RKO (cell line): ENCODE results near the gene ULK4.
"Not testable (repeated sequence)": the region's sequence is repeated elsewhere in the genome, so short reads cannot be mapped to it uniquely, and the experiment has no call there.

Experiments
- DNase-seq: peaks from one replicate; pipeline ENCODE4 v3.0.0-alpha.2; 2016; ENCODE audit warnings: low spot score

Gene ULK4

DNA sequence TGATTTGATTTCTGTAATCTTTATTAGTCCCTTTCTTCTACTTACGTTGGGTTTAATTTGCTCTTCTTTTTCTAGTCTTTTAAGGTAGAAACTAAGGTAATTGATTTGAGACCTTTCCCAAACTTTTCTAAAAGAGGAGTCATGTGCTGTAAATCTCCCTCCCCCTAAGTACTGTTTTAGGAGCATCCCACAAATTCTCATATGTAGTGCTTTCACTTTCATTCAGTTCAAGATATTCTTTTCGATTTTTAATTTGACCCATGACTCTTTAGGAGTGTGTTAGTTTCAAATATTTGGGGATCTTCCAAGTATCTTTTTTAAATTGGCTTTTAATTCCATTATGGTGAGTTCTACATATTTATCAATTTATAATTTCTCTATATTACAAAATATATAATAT lies 520.8 kb downstream of the ULK4 start:
- no peak for DNase-seq

DNA sequence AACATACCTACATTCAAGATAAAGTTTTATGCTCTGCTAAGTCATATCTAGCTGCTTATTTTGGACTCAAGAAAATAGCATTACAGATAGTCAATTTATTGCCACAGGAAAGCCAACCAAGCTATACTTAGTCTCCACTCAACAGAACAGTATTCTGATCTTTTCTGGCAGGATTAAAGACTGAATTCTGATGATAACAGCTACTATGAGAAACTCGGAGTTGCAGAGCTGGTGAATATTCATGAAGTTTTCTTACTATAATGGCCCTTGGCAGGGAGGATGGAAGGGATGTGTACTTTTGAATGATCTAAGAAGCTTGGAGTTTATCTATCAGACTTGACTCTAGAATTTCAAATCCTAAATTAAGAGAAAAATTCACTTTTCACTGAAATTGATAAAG lies 524.9 kb downstream of the ULK4 start:
- DNase-seq: no peak

DNA sequence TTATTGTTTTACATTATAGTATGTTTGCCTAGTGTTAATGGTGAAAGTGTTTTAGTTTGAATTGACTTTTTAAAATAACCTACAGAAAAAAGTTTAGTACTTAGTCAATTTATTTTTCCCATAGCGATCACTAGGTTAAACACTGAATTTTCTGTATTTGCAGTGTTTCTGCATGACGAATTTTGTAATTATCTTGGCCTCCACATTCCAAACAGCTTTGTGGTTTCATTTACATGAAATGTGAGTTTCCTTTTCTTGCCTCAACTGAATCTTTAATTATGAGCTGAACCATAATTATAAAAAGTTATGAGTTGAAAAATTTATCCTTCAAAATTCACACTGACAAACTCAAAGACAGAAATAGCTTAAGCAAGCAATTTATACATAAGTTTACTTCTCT lies 527.1 kb downstream of the ULK4 start:
- DNase-seq: no peak

DNA sequence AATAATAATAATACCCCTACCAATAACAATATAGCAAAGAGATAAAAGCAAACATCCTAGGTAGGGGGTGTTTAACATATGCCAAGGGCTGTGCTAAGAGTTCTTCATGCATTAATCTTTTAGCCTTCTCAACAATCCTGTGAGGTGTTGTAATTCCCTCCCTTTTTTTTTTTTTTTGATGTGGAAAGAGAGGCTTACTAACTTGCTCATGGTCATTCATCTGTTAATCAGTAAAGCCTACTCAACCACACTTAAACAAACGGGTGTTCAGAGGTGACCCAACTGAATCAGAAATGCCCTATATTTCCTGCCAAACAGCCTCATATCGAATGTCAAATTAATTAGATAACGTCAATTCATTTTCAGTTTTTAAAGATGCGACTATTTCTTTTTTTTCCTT lies 530.5 kb downstream of the ULK4 start:
- no peak for DNase-seq

DNA sequence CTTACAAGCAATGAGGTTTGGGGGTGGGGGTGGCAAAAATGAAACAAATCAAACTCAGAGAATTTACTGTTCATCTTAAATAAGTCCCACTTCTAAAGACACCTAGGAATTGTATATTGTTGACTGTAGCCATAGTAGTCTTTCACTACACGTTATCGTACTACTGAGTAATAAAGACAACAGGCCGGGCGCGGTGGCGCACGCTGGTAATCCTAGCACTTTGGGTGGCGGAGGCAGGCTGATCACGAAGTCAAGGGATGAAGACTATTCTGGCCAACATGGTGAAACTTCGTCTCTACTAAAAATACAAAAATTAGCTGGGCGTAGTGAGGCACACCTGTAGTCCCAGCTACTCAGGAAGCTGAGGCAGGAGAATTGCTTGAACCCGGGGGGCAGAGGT lies 531.0 kb downstream of the ULK4 start:
- DNase-seq: no peak

DNA sequence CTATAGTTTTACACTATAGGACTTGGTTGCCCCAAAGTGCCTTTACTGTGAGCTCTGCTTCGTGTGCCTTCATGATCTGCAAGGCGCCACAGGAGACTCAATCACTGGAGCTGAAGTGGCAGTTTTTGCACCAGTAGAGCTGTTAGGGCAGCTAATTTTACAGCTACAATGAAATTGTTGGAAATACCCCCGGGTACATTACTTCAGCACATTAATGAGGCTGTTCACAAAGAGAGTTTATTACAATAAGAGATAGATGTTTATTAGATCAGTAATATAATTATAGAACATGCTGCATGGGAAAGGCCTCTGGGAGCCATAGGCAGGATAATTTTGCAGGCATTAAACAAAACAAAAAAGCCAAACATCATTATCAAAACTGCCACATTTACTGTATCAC lies 531.5 kb downstream of the ULK4 start:
- no peak for DNase-seq

DNA sequence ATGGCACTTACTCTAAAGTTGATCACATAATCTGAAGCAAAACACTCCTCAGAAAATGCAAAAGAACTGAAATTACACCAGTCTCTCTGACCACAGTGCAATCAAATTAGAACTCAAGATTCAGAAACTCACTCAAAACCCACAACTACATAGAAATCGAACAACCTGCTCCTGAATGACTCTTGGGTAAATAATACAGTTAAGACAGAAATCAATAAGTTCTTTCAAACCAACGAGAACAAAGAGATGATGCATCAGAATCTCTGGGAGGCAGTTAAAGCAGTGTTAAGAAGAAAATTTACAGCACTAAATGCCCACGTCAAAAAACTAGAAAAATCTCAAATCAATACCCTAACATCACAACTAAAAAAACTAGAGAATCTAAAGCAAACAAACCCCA lies 535.4 kb downstream of the ULK4 start:
- no peak for DNase-seq

DNA sequence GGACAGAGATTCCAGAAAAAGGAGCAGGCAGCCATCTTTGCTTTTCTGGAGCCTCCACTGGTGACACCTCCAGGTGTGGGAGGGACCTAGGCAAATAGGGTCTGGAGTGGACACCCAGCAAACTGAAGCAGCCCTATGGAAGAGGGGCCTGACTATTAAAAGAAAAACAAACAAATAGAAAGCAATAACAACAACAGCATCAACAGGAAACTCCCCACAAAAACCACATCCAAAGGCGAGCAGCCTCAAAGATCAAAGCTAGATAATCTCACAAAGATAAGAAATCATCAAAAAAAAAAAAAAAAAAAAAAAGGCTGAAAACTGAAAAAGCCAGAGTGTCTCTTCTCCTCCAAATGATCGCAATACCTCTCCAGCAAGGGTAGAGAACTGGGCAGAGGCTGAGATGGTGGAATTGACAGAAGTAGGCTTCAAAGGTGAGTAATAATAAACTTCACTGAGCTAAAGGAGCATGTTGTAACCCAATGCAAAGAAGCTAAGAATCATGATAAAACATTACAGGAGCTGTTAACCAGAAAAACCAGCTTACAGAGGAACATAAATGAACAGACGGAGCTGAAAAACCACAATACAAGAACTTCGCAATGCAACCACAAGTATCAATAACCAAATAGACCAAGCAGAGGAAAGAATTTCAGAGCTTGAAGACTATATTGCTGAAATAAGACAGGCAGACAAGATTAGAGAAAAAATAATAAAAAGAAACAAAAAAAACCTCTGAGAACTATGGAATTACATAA lies 537.2 kb downstream of the ULK4 start:
- no peak for DNase-seq

DNA sequence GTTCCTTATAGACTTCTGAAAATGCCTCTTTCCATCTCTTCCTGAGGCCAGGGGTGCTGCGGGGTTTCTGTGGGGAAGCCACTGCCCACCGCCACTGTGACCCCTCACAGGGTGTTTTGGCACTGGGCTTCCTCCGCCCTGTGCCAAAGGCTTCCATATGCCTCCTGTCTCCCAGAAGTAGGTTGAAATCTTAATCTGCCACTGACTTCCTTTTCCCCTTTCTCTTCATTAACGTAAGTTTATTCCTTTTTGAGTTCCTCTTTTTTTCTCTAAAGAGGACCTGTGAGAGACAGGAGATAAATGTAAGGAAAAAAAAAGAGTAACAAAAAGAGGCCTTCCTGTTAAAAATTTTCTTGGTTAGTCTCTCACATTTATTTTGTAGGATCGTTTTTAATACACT lies 542.1 kb downstream of the ULK4 start:
- DNase-seq: no peak

DNA sequence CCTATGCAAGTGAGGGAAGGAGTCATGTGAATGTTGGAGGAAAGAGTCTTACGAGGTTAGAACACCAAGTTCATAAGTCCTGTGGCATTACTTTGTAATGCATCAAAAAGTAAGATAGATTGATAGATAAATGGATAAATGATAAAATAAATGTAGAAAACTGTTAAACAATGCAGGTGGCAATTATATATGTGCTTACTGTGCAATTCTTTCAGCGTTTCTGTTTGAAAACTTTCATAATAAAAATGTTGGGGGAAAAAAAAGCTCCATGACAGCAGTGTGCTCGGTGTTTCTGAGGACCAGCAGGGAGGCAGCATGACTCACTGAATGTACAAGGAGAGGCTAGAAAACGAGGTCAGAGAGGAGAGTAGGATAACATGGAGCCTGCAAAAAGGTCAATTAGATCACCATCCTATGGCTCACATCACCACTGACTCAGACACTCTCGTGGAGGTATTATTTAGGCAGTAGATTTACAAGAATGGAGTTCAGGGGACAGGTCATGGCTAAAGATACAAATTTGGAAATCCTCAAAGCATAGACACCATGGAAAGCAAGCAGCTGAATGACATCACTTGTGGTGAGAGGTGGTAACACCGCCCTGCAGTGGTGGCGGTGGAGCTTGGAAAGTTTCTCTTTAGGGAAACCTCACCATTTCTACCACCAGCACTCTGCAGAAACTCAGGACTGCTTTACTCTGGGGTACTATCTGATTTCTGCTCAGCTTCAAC lies 542.8 kb downstream of the ULK4 start:
- peak; percentile 75 for DNase-seq

DNA sequence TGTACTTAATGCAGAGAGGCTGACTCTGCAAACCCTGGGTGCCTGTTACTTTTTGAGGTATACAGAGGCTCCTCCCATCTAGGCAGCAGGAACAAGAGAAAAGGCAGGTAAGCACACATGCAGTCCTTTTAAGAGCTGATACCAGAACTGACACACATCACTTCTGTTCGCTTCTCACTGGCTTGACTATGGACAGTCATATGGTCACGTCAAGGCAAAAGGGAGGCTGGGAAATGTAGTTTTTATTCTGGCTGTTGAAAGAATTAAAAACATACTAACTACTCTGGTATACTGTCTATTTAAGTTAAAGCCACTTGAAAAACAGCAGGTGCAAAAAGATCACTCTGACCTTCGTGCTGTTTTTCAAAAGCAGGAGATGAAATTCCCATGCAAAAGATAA lies 544.3 kb downstream of the ULK4 start:
- DNase-seq: no peak

DNA sequence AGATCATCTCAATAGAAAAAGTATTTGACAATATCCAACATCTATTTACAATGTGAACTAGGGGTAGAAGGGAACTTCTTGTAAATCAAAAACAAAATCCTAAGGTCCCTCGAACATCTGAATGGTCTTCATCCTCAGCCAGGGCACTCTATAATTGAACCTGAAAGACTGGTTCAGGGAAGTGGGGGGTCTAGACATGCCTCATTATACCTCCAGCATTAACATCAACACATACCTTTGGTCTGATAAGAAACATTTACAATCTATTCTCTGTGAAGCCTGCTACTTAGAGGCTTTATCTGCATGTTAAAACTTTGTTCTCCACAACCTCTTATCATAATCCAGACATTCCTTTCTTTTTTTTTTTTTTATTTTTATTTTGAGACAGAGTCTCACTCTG lies 550.8 kb downstream of the ULK4 start:
- DNase-seq: no peak

DNA sequence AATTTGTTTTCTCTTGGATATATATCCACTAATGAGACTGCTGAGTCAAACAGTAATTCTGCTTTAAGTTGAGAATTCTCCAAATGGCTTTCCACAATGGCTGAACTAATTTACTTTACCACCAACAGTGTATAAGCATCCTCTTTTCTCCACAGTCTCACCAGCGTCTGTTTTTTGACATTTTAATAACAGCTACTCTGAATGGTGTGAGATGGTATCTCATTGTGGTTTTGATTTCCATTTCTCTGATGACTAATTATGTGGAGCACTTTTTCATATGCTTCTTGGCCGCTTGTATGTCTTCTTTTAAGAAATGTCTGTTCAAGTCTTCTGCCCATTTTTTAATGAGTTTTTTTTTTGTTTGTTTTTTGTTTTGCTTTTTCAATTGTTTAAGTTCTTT lies 556.4 kb downstream of the ULK4 start:
- DNase-seq: no peak

DNA sequence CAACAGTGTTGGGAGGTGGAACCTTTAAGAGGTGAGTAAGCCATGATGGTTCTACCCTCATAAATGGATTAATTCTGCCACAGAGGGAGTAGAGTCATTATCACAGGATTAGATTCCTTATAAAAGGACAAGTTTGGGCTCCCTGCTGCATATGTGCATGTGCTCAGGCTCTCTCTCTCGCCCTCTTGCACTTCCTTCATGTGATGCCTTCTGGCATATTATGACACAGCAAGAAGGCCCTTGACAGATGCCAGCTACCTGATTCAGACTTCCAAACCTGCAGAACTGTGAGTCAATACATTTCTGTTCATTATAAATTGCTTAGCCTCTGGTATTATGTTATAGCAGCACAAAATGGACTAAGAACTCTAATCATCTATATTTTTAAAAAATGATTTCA lies 557.3 kb downstream of the ULK4 start:
- DNase-seq: peak; percentile 1

DNA sequence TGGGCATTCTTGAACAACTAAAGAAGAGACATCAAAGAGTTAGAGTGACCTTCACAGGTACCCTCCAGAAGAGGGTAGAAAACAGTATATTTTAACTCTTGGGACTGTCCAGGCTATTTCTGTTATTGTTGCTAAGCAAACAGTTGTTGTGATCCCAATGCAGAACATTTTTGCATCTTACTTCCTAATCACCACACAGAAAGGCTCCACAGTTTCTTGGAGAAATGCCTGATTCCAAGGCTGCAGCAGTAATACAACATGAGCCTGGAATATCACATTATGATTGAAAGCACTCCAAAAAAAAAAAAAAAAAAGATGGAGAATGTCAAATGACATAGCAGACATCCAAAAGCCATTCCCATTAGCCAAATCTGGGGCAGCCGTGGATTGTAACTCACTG lies 567.0 kb downstream of the ULK4 start:
- no peak for DNase-seq

DNA sequence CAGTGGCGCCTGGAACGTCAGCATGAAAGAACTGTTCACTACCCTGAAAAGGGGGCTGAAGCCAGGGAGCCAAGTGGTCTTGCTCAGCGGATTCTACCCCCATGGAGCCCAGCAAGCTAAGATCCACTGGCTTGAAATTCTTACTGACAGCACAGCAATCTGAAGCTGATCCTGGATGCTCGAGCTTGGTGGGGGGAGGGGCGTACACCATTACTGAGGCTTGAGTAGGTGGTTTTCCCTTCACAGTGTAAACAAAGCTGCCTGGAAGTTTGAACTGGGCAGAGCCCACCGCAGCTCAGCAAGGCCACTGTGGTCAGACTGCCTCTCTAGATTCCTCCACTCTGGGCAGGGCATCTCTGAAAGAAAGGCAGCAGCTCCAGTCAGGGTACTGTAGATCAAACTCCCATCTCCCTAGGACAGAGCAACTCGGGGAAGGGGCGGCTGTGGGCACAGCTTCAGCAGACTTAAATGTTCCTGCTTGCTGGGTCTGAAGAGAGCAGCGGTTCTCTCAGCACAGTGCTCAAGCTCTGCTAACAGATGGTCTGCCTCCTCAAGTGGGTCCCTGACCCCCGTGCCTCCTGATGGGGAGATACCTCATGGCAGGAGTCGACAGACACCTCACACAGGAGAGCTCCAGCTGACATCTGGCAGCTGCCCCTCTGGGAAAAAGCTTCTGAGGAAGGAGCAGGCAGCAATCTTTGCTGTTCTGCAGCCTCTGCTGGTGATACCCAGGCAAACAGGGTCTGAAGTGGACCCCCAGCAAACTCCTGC lies 591.0 kb downstream of the ULK4 start:
- not testable (repeated sequence) for DNase-seq

DNA sequence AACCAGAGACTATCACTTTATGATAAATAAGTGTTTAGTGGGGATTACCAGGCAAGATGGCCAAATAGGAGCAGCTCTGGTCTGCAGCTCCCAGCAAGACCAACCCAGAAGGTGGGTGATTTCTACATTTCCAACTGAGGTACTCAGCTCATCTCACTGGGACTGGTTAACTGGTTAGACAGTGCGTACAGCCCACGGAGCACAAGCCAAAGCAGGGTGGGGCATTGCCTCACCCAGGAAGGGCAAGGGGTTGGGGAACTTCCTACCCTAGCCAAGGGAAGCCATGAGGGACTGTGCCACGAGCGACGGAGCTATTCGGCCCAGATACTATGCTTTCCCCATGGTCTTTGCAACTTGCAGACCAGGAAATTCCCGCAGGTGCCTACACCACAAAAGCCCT lies 591.6 kb downstream of the ULK4 start:
- no peak for DNase-seq

DNA sequence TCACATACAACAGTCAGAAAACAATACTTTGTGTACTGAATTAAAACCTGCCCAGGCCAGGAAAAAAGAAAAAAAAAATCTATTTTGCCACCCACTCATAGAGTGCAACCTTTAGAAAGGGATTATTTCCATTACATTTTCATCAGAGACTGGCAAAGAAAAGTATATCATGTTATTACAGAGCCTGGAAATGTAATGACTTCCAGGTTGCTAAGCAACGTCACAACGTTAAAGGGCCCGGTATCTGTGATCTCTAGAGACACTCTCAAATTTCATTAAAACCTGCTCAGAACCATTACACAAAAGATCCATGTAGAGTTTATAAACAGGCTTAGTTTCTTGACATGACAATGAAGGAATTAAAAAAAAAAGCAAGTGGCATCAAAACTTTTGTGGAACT lies 592.1 kb downstream of the ULK4 start:
- DNase-seq: no peak

DNA sequence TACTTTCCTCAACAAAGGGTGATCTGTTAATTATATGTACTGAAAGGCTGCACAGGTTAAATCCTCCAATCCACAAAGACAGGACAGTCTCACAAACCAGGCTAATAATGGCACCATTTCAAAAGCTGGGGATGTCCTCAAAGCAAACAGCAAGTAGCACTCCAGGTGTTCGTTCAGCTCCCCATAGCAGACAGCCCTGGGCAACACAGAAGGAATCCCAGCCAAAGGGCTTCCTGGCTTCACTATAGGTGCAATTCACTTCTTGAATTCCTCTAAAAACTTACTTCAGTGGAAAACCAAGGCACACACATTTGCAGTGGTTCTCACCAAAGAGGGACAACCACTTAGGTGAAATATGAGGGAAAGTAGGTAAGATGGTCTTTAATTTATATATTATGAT lies 595.9 kb downstream of the ULK4 start:
- DNase-seq: no peak

DNA sequence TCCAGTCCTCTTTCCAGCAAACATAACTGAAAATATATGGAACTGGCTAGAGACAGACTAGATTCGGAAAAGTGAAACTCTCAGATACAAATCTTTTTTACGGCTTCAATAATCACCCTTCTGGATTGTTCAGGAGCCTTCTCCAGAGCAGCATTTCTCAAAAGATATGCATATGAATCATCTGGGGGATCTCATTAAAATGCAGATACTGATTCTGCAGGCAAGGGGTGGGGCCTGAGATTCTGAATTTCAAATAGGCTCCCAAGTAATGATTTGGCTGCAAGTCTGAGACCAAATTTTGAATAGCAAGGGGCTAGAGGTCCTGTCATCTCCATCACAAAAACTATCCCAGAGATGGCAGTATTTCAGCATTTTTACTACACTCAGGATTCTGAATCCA lies 597.2 kb downstream of the ULK4 start:
- DNase-seq: no peak

DNA sequence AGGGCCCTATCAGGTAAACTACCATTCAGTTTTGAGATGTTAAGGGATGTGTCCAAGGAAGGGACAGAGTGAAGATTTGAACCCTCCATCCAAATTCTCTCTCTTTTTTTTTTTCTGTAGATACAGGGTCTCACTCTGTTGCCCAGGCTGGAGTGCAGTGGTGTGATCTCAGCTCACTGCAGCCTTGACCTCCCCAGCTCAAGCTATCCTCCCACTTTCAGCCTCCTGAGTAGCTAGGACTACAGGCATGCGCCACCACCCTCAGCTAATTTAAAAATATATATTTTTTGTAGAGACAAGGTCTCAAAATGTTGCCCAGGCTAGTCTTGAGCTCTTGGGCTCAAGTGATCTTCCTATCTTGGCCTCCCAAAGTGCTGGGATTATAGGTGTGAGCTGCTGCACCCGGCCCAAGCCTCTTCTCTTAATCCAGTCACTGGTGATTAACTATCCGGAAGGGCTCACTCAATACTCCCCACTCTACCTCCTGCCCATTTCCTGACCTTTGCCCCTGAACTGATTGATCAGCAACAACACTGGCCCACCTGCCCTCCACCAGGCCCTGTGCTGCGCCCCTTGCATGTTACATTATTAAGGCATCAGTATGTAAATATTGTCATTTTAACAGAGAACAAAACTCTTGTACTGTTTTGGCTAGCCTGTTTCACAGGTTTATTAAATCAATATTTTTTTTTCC lies 597.9 kb downstream of the ULK4 start:
- DNase-seq: no peak
